GM18873 (cell line): ENCODE data around the gene AAGAB.
"Not testable (repeated sequence)": the region's sequence is repeated elsewhere in the genome, so short reads cannot be mapped to it uniquely, and the experiment has no call there.

Experiments used
- ATAC-seq: cut with Tn5 transposase; IDR thresholded peaks from one replicate; pipeline ENCODE4 v1.9.1; 2021; ENCODE audit warnings: mild to moderate bottlenecking, moderate library complexity, moderate number of reproducible peaks; ENCODE audit not compliant: unreplicated experiment, low FRiP score

The AAGAB gene

GRCh38 chr15:67156426-67156825 is 98.0 kb downstream of the AAGAB start:
- no peak for ATAC-seq

GRCh38 chr15:67154249-67154648 is 100.2 kb downstream of the AAGAB start:
- ATAC-seq = no peak

- not testable (repeated sequence) for ATAC-seq
Observed at GRCh38 chr15:67153044-67153443, 101.4 kb downstream of the AAGAB start.

GRCh38 chr15:67152429-67152828 is 102.0 kb downstream of the AAGAB start:
- no peak for ATAC-seq
